Measurements from ENCODE around the gene HOXA7.

DNA sequence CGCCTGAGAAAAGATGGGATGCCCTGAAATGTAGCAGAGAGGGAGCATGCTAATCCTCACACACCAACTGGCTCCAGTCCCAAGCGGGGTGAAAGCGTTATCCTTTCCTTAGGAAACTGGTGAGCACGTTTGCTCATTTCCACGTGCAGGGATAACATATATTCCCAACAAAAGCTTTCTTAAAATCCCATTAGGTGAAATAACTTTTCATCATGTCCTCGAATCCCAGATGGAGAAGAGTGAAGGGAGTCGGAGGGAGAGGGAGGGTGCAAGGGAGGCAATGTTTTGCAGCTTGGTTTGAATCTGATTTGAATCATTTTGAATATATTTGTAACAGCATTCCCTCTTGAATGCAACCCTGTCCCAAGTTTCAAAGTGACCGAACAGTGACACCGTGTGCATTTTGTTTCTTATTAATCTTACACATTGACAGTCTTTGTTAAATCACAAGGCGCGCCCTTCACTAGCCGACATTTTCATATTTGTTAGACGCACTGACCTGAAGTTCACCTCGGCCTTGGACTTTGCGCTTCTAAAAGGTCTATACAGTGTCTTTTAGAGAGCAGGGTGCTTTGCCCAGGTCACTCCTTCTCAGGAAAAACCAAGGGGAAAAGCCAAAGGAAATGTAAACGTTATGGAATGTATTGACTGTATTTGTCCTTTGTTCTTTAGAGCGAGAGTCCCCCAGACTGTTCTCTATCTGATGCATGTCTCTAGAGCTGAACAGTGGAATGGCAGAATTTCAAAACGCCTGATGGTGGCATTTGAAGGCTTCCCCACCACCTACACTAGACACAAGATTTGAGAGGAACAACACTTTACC is 22.9 kb downstream of the HOXA7 start:
- TF ChIP-seq POLR2A (IDR thresholded peaks at IDR 0.05), result no peak
- TF ChIP-seq, protein P1, sequence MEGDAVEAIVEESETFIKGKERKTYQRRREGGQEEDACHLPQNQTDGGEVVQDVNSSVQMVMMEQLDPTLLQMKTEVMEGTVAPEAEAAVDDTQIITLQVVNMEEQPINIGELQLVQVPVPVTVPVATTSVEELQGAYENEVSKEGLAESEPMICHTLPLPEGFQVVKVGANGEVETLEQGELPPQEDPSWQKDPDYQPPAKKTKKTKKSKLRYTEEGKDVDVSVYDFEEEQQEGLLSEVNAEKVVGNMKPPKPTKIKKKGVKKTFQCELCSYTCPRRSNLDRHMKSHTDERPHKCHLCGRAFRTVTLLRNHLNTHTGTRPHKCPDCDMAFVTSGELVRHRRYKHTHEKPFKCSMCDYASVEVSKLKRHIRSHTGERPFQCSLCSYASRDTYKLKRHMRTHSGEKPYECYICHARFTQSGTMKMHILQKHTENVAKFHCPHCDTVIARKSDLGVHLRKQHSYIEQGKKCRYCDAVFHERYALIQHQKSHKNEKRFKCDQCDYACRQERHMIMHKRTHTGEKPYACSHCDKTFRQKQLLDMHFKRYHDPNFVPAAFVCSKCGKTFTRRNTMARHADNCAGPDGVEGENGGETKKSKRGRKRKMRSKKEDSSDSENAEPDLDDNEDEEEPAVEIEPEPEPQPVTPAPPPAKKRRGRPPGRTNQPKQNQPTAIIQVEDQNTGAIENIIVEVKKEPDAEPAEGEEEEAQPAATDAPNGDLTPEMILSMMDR (IDR thresholded peaks at IDR 0.05), result no peak
